ENCODE results near the gene ANKRD10. TPM values are rescaled to one million over a fixed set of nuclear protein-coding genes. Genes with fewer than 3 reads are reported as not detected.

ANKRD10 gene
- total and polyA plus RNA-seq, 10 of the 15 experiments (the other 5 are each of a cell fraction or from before 2014, with no cell fraction given) = 47.1 to 199 (median 97.2) TPM

DNA sequence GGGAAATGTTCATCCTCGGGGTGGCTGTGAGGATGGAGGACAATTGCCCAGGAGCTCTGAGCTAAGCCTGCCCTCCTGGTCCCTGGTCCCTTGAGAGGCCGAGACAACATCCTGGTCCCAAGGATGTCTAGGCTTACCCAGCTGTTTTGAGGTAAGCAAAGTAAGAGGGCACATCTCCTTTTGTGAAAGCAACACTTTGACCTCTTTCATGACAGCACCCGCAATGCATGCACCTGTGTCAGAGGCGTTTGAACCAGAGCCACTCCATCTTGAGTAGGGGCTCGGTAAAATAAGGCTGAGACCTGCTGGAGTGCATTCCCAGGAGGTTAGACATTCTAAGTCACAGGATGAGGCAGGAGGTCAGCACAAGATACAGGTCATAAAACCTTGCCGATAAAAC is 43.1 kb upstream of the ANKRD10 start (continued):
- TF ChIP-seq, protein P1, sequence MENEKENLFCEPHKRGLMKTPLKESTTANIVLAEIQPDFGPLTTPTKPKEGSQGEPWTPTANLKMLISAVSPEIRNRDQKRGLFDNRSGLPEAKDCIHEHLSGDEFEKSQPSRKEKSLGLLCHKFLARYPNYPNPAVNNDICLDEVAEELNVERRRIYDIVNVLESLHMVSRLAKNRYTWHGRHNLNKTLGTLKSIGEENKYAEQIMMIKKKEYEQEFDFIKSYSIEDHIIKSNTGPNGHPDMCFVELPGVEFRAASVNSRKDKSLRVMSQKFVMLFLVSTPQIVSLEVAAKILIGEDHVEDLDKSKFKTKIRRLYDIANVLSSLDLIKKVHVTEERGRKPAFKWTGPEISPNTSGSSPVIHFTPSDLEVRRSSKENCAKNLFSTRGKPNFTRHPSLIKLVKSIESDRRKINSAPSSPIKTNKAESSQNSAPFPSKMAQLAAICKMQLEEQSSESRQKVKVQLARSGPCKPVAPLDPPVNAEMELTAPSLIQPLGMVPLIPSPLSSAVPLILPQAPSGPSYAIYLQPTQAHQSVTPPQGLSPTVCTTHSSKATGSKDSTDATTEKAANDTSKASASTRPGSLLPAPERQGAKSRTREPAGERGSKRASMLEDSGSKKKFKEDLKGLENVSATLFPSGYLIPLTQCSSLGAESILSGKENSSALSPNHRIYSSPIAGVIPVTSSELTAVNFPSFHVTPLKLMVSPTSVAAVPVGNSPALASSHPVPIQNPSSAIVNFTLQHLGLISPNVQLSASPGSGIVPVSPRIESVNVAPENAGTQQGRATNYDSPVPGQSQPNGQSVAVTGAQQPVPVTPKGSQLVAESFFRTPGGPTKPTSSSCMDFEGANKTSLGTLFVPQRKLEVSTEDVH (IDR thresholded peaks at IDR 0.05; ENCODE audit: low read depth, partially characterized antibody) = no peak

DNA sequence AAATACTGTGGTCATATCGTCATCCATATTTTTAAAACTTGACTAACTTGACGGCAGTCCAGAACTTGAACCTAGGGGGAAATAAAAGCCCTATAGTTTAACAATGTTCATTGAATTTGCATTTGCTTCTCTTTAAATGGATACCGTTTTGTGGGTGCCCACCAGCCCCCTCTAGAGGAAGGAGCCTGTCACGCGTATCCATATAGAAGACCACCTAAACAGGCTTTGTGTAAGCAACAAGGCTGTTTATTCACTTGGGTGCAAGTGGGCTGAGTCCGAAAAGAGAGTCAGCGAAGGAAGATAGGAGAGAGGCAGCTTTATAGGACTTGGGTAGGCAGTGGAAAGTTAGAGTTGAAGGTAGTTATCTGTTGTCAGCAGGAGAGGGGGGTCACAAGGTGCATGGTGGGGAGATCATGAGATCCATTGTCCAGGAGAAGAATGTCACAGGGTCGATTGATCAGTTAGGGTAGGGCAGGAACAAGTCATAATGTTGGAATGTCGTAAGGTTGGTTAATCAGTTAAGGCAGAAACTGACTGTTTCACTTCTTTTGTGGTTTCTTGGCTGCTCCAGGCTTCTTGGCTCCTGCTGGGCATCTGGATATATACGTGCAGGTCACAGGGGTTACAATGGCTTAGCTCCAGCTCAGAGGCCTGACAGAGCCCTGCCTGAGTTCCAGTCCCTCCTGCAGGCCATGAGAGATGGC is 42.5 kb upstream of the ANKRD10 start:
- intact Hi-C loops (cut with micrococcal nuclease; ENCODE audit: unreplicated experiment) (no loop called here), in situ Hi-C loops (cut with MboI) (no loop called here)
- H3K9me3 ChIP-seq (replicated peaks; ENCODE audit: control insufficient read depth, insufficient read depth, low read length) = no peaks in the 10 kb centered on the region; the same call in 2 of the 3 replicates
- no peaks in the 10 kb centered on the region for H3K27me3 ChIP-seq (replicated peaks in 1 of 2; ENCODE audit: control insufficient read depth in 2 of 2, insufficient read depth in 2 of 2, low read length in 1 of 2)
- no peaks in the 10 kb centered on the region for H3K79me2 ChIP-seq (ENCODE audit: control insufficient read depth, insufficient read depth, low read length)
- 47% methylated on average over 10 of the region's 10 CpGs for WGBS (ENCODE audit: insufficient coverage, insufficient replicate concordance, low lambda C conversion rate, missing lambda C conversion rate)
- no peak overlapping the region for H3K4me3 ChIP-seq
- ChIA-PET RAD21 (ENCODE audit: unreplicated experiment) (no interaction called here), POLR2A (interaction anchor here (0.5 kb wide), 1 partner anchor 42 kb away, joined by 4 read pairs; the partner anchor contains the start of gene ANKRD10), CTCF (no interaction called here), SMC1A (ENCODE audit: uncharacterized antibody, unreplicated experiment) (no interaction called here)
- H4K20me1 ChIP-seq (ENCODE audit: control insufficient read depth, insufficient read depth) = no peaks in the 10 kb centered on the region
- H2AFZ ChIP-seq (ENCODE audit: control insufficient read depth, low read depth, low read length) = no peak overlapping the region
- H3K27ac ChIP-seq (ENCODE audit: control insufficient read depth, insufficient read depth) = no peak overlapping the region
- FAIRE-seq = no peak
- no peaks in the 10 kb centered on the region for H3K36me3 ChIP-seq (ENCODE audit: control insufficient read depth in 2 of 2, insufficient read depth in 2 of 2, low read length in 1 of 2)
- no TSS peak for BruUV-seq (replicated peaks)
- no peak for DNase-seq (ENCODE audit: low read depth, low spot score)
- no peak for ATAC-seq
- H3K9ac ChIP-seq (ENCODE audit: control insufficient read depth, insufficient read depth, low read length) = no peak overlapping the region
- no peaks in the 10 kb centered on the region for H3K4me1 ChIP-seq (ENCODE audit: control insufficient read depth, insufficient read depth, low read length)
- H3K4me2 ChIP-seq (ENCODE audit: control insufficient read depth, insufficient read depth) = no peak overlapping the region
- TF ChIP-seq, protein P2, sequence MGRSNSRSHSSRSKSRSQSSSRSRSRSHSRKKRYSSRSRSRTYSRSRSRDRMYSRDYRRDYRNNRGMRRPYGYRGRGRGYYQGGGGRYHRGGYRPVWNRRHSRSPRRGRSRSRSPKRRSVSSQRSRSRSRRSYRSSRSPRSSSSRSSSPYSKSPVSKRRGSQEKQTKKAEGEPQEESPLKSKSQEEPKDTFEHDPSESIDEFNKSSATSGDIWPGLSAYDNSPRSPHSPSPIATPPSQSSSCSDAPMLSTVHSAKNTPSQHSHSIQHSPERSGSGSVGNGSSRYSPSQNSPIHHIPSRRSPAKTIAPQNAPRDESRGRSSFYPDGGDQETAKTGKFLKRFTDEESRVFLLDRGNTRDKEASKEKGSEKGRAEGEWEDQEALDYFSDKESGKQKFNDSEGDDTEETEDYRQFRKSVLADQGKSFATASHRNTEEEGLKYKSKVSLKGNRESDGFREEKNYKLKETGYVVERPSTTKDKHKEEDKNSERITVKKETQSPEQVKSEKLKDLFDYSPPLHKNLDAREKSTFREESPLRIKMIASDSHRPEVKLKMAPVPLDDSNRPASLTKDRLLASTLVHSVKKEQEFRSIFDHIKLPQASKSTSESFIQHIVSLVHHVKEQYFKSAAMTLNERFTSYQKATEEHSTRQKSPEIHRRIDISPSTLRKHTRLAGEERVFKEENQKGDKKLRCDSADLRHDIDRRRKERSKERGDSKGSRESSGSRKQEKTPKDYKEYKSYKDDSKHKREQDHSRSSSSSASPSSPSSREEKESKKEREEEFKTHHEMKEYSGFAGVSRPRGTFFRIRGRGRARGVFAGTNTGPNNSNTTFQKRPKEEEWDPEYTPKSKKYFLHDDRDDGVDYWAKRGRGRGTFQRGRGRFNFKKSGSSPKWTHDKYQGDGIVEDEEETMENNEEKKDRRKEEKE (IDR thresholded peaks at IDR 0.05) = no peak
- TF ChIP-seq ESRRA (IDR thresholded peaks at IDR 0.05; ENCODE audit: low read length) (no peak), SREBF1 (IDR thresholded peaks at IDR 0.05; ENCODE audit: low read length) (no peak), SIN3A (IDR thresholded peaks at IDR 0.05; ENCODE audit: low read depth, low read length) (no peak), ASH2L (IDR thresholded peaks at IDR 0.05; ENCODE audit: borderline replicate concordance, low read depth) (no peak), POU2F2 (IDR thresholded peaks at IDR 0.05; ENCODE audit: borderline replicate concordance, low read depth, low read length) (no peak), MTA2 (IDR thresholded peaks at IDR 0.05; ENCODE audit: low read depth) (no peak), NFYA (IDR thresholded peaks at IDR 0.05; ENCODE audit: borderline replicate concordance, low read depth, low read length) (no peak)
- TF ChIP-seq, protein P3, sequence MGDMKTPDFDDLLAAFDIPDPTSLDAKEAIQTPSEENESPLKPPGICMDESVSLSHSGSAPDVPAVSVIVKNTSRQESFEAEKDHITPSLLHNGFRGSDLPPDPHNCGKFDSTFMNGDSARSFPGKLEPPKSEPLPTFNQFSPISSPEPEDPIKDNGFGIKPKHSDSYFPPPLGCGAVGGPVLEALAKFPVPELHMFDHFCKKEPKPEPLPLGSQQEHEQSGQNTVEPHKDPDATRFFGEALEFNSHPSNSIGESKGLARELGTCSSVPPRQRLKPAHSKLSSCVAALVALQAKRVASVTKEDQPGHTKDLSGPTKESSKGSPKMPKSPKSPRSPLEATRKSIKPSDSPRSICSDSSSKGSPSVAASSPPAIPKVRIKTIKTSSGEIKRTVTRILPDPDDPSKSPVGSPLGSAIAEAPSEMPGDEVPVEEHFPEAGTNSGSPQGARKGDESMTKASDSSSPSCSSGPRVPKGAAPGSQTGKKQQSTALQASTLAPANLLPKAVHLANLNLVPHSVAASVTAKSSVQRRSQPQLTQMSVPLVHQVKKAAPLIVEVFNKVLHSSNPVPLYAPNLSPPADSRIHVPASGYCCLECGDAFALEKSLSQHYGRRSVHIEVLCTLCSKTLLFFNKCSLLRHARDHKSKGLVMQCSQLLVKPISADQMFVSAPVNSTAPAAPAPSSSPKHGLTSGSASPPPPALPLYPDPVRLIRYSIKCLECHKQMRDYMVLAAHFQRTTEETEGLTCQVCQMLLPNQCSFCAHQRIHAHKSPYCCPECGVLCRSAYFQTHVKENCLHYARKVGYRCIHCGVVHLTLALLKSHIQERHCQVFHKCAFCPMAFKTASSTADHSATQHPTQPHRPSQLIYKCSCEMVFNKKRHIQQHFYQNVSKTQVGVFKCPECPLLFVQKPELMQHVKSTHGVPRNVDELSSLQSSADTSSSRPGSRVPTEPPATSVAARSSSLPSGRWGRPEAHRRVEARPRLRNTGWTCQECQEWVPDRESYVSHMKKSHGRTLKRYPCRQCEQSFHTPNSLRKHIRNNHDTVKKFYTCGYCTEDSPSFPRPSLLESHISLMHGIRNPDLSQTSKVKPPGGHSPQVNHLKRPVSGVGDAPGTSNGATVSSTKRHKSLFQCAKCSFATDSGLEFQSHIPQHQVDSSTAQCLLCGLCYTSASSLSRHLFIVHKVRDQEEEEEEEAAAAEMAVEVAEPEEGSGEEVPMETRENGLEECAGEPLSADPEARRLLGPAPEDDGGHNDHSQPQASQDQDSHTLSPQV (IDR thresholded peaks at IDR 0.05) = no peak
